ENCODE results near the gene RERE. TPM values are rescaled to one million over a fixed set of nuclear protein-coding genes. Genes with fewer than 3 reads are reported as not detected.

RERE gene
- polyA plus RNA-seq, 4 donors: 142 to 184 (median 145) TPM

DNA sequence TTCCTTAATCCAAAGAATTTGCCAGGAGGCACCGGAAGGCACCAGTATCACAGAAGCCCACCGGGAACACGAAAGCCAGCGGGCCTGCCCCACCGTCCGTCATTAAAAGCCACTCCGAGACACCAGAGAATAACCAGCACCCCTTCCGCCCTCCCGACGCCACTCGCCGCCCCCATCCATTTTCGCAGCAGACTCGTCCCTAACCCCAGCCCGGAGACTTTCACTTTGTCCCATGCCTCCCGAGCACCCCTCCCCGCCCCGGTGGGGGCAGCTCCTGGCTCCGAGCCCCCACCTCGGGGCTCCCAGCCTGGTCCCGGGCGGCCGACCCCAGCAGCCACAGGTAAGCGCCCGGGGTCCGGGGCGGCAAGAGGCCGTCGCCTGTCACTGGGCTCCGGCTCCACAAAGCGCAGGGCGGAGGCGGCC is 394.2 kb downstream of the RERE start:
- no peak for DNase-seq (ENCODE audit: low read depth in 4 of 4, low spot score in 3 of 4)

DNA sequence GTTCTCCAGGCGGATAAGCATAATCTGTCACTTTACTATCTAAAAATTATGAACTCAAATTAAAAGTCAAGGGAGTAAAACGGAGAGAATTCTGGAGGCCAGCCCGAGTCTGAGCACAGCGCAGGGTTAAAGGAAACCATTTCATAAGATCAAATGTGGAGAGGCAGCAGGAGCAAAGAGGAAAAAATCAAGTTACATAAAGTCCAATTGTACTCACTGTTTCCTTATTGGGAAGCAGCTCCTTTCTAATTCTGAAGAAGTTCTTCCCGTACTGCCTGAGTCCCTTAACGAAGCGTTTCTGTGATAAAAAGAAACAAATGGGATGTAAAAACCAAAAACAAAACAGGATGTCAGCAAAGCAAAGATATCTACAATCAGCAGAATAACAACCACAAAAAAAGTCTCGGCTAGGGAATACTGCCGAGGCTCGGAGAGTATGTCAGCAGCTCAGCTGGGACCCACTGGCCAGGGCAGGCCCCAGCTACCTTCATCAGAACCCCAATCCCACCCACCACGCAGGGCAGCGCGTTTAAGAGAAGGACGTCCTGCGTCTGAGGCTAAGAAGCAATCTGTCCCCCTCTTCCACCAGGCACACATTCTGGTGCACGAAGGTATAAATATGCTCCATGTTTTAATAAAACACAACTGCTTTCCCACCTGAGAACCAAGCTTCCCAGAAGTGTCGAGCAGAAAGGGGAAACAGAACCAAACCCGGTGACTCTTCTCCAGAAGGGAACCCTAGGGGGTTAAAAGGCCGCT is 394.8 kb downstream of the RERE start:
- DNase-seq (ENCODE audit: low read depth in 4 of 4, low spot score in 3 of 4): no peak

GRCh38 chr1:8421721-8422120 is 395.7 kb downstream of the RERE start:
- DNase-seq (ENCODE audit: low read depth in 4 of 4, low spot score in 3 of 4): no peak

DNA sequence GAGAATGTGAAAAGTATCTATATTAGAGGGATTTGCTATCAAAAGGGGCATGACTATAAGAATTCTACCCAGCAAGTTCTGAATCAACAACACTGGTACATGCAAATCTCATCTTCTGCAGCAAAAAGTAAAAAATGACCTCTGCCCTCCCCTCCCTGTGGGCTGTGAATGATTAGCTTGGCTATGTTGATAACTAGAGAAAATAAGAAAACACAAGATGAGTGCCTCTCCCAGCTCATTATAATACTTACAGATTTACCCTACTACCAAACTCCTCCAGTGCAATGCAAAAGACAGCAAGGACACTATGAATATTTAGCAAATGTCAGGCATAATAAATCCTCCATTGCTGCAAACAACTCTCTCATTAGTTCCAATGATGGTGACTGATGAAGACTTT is 397.1 kb downstream of the RERE start:
- no peak for DNase-seq (ENCODE audit: low read depth in 4 of 4, low spot score in 3 of 4)

DNA sequence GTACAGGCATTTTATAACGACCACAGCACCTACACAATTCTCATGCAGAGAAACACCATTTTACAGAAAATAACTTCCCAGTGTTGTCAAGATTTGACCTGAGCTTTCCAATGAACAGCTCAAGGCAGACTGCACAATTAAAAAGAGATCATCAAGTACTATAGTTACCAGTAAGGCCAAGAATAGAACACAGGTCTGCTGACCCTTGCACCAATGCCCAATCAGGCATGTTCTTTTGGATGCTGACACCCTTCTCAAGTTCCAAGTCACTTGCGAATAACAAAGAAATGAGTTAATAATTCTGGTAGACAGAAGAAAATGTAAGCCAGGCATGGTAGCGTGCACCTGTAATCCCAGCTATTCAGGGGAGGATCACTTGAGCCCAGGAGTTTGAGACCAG is 397.6 kb downstream of the RERE start:
- no peak for DNase-seq (ENCODE audit: low read depth in 4 of 4, low spot score in 3 of 4)

DNA sequence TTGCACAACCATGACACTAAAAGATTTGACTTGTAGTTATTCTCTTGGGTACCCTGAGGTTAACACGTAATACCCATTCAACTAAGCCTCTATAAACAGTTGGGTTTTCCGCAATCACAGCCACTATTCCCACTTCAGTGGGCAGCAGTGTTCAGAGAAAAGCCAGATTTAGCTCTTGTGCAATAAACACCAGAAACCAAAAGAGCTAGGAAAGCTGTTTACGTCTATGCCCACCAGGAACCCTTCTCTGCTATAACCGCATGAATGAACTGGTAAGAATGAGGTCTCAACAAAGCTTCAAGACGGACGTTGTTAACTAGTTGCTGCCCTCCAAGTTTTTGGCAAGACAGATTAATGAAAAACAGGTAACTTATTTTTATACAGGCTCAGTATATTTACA is 398.3 kb downstream of the RERE start:
- DNase-seq (ENCODE audit: low read depth in 4 of 4, low spot score in 3 of 4): no peak

DNA sequence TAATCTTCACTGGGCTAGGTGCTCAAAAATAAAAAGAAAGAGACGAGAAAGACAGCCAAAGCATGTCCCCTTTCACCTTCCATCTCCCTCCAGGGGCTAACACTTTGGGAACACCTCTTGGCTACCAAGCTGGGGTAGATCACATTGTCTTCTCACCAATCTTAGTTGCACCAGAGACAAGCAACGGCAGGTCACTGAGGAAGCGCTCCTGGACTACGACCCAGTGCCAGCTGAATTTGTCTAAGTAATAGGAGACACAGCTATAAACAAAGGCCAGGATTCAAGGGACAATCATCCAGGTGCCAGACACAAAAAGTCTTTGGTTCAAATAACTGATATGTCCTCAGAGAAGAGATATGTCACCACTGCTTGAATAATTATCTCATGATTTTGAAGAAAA is 399.1 kb downstream of the RERE start:
- DNase-seq (ENCODE audit: low read depth in 4 of 4, low spot score in 3 of 4): no peak

- DNase-seq (ENCODE audit: low read depth in 4 of 4, low spot score in 3 of 4): no peak
These were observed 399.8 kb downstream of the RERE start for GRCh38 chr1:8417625-8418024.

DNA sequence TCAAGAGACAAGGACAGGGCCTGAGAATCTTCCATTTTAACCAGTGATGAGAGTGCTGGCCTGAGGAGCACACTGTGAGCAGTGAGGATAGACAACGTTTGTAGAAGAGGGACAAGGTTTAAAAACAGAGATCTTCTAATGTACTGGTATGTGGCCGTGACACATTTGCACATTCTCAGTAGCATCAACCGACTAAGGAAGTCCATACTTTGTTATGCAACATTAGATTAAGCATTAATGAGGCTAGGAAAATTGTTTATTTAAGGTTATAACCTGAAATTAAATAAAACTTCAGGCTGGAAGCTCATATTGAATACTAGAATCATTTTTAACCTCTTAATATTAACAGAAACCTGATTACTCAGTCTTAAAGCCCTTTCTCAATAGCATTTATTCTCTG is 400.6 kb downstream of the RERE start:
- DNase-seq (ENCODE audit: low read depth in 4 of 4, low spot score in 3 of 4): no peak

GRCh38 chr1:8415526-8416278 is 401.7 kb downstream of the RERE start:
- no peak for DNase-seq (ENCODE audit: low read depth in 4 of 4, low spot score in 3 of 4)

DNA sequence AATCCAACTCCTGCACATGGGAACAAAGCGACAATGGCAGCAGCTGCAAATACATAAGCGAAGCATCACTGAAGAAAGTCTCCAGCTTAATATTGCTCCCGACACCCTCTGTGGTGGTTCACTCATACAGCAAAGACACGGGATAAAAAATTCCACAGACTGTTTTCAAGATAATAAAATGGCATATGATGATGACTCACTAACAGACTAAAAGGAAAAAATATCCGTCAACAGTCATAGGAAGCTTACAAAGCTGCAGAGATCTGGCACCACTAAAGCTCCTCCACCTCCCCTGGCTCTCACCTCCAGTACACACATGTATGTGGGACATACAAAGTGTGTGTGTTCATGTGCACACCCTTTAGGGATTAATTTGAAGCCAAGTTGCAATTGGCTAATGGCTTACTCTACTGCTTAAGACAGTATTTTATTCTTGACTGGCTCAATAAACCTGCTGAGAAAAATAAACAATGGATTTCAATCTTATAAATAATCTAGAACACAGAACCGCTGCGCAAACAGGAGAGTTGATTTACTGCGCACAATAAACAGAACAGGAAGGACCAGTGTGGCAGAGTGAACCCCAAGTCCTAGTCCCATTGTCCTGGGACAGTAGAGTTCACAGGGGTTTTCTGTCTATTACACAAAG is 405.1 kb downstream of the RERE start:
- no peak for DNase-seq (ENCODE audit: low read depth in 4 of 4, low spot score in 3 of 4)

DNA sequence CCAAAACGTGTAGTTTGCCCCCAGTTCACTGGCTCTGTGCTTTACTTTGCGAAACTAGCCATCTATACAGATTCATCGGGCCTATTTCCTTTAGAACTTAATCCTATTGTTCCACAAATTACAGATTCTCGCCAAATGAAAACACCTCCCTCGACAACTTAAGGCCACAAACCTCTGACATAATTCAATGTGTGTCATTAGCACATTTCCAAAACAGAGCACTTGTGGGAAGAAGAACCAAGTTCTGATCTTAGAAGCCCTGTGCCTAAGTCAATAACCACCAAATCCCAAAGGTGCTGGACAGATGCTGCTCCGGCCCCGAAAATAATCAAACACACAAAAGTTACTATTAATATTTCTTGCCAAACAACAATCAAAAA is 405.6 kb downstream of the RERE start:
- no peak for DNase-seq (ENCODE audit: low read depth in 4 of 4, low spot score in 3 of 4)

- DNase-seq (ENCODE audit: low read depth in 4 of 4, low spot score in 3 of 4): no peak
These were observed 406.6 kb downstream of the RERE start for GRCh38 chr1:8410791-8411190.

GRCh38 chr1:8409606-8410005 is 407.8 kb downstream of the RERE start:
- DNase-seq (ENCODE audit: low read depth in 4 of 4, low spot score in 3 of 4): no peak

- DNase-seq (ENCODE audit: low read depth in 4 of 4, low spot score in 3 of 4): peak in 1 of 4 donors; percentile 52
These were observed 408.3 kb downstream of the RERE start for GRCh38 chr1:8409106-8409505.

GRCh38 chr1:8408151-8408839 is 409.1 kb downstream of the RERE start:
- peak in 1 of 4 donors; percentile 71 for DNase-seq (ENCODE audit: low read depth in 4 of 4, low spot score in 3 of 4)

- DNase-seq (ENCODE audit: low read depth in 4 of 4, low spot score in 3 of 4): no peak
These were observed 409.8 kb downstream of the RERE start for GRCh38 chr1:8407652-8408051.

GRCh38 chr1:8406960-8407359 is 410.5 kb downstream of the RERE start:
- no peak for DNase-seq (ENCODE audit: low read depth in 4 of 4, low spot score in 3 of 4)

DNA sequence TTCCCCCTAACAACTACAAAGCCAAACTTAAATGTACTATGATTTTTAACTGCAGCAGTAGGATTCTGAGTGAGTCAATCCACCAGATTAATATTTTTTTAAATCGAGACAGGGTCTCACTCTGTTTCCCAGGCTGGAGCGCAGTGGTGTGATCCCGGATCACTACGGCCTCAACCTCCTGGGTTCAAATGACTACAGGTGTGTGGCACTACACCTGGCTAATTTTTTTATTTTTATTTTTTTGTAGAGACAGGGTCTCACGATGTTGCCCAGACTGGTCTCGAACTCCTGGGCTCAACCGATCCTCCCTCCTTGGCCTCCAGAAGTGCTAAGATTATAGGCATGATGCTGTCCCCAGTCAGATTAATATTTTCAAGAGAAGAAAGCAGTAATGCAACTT is 411.4 kb downstream of the RERE start:
- DNase-seq (ENCODE audit: low read depth in 4 of 4, low spot score in 3 of 4): no peak

GRCh38 chr1:8404460-8405370 is 412.7 kb downstream of the RERE start:
- no peak for DNase-seq (ENCODE audit: low read depth in 4 of 4, low spot score in 3 of 4)
